ENCODE results near the gene LRRC7. TPM values are rescaled to one million over a fixed set of nuclear protein-coding genes. Genes with fewer than 3 reads are reported as not detected.

The LRRC7 gene
- total and polyA plus RNA-seq, 2 of the 13 experiments (the other 11 are each of a cell fraction or from before 2014, with no cell fraction given), result not detected

- no peak overlapping the region for H3K4me3 ChIP-seq (replicated peaks in 1 of 3; ENCODE audit: insufficient read depth in 1 of 3, low read depth in 2 of 3, low read length in 3 of 3)
- POLR2A ChIA-PET, result no interaction called here
- in situ Hi-C loops (cut with HindIII; ENCODE audit: extremely low pct_ligation_motif_present, low pct_unique_long_range_greater_than_20kb), result loop anchor here (5.0 kb wide), 2 partner anchors 1266 to 1621 kb away; no protein-coding TSS in a partner anchor
- no peak for TF ChIP-seq PRDM15 (CRISPR knock-in tag; IDR thresholded peaks at IDR 0.05)
- no peak for TF ChIP-seq PITX1 (CRISPR knock-in tag; IDR thresholded peaks at IDR 0.05)
- no peak for TF ChIP-seq HNF4G (IDR thresholded peaks at IDR 0.05; ENCODE audit: borderline replicate concordance, low read depth, low read length)
- TF ChIP-seq HNF4G (CRISPR knock-in tag; IDR thresholded peaks at IDR 0.05; ENCODE audit: borderline replicate concordance, low read depth), result no peak
- no peak for TF ChIP-seq ZNF574 (CRISPR knock-in tag; IDR thresholded peaks at IDR 0.05)
- no peak for TF ChIP-seq ZBTB21 (CRISPR knock-in tag; IDR thresholded peaks at IDR 0.05)
- TF ChIP-seq NFE2 (CRISPR knock-in tag; IDR thresholded peaks at IDR 0.05), result no peak
- no peak for TF ChIP-seq MTERF4 (CRISPR knock-in tag; IDR thresholded peaks at IDR 0.05)
- TF ChIP-seq TERF1 (CRISPR knock-in tag; IDR thresholded peaks at IDR 0.05), result no peak
- no peak for TF ChIP-seq MTA3 (CRISPR knock-in tag; IDR thresholded peaks at IDR 0.05)
- no peak for TF ChIP-seq ZNF761 (CRISPR knock-in tag; conservative IDR thresholded peaks at IDR 0.05)
Measured at GRCh38 chr1:69738458-69739250, 170.9 kb downstream of the LRRC7 start.

More at GRCh38 chr1:69738458-69739250, 170.9 kb downstream of the LRRC7 start:
- Histone ChIP-seq H3K9ac (ENCODE audit: insufficient read depth, low read depth, low read length) (no peak overlapping the region), H3K27ac (ENCODE audit: extremely low read length, insufficient read depth, low read length) (no peak overlapping the region), H3K79me2 (ENCODE audit: insufficient read depth, low read length) (no peaks in the 10 kb centered on the region), H2AFZ (ENCODE audit: low read length) (no peak overlapping the region), H3K4me1 (ENCODE audit: insufficient read depth, low read length) (no peaks in the 10 kb centered on the region), H3K36me3 (replicated peaks in 1 of 2; ENCODE audit: control insufficient read depth in 1 of 2, insufficient read depth in 2 of 2, low read length in 2 of 2) (no peaks in the 10 kb centered on the region), H4K20me1 (ENCODE audit: insufficient read depth, low read length) (no peaks in the 10 kb centered on the region), H3K9me3 (ENCODE audit: low read length) (no peaks in the 10 kb centered on the region), H3K27me3 (ENCODE audit: control insufficient read depth in 1 of 2, insufficient read depth in 2 of 2, low read length in 2 of 2) (no peaks in the 10 kb centered on the region), H3K4me2 (ENCODE audit: low read depth, low read length) (no peak overlapping the region)
- no peak for FAIRE-seq
- WGBS (ENCODE audit: low lambda C conversion rate), result under 1% methylated on average over 4 of the region's 4 CpGs
- DNase-seq (ENCODE audit: low spot score), result no peak
- CTCF ChIA-PET (ENCODE audit: low intra/inter-chr PET ratio, low total read pairs), result interaction anchor here (2.0 to 2.8 kb wide), 2 partner anchors 1268 to 1622 kb away, joined by 15 to 22 read pairs; no protein-coding TSS in a partner anchor
- BruUV-seq (replicated peaks), result no TSS peak
- intact Hi-C loops (cut with micrococcal nuclease; ENCODE audit: unreplicated experiment), result loop anchor here (5.0 kb wide), 2 partner anchors 749 to 1886 kb away; no protein-coding TSS in a partner anchor
- ATAC-seq, result no peak

All from HepG2 (cell line).